ENCODE measurements around the gene MBD3L3. TPM values are rescaled to one million over a fixed set of nuclear protein-coding genes. Genes with fewer than 3 reads are reported as not detected.
A peak's percentile ranks its signal among the peaks of the same experiment; 100 is the strongest.
"Not testable (repeated sequence)": the region's sequence is repeated elsewhere in the genome, so short reads cannot be mapped to it uniquely, and the experiment has no call there.

MBD3L3 gene
- total RNA-seq (2014; rRNA removed; shearing (Covaris generic)): not detected in 2 replicates
- not detected in 2 replicates for polyA plus RNA-seq (2015; cell fraction: cytosol; rRNA removed)
- polyA plus RNA-seq (2015; cell fraction: nucleus; rRNA removed): not detected in 2 replicates

DNA sequence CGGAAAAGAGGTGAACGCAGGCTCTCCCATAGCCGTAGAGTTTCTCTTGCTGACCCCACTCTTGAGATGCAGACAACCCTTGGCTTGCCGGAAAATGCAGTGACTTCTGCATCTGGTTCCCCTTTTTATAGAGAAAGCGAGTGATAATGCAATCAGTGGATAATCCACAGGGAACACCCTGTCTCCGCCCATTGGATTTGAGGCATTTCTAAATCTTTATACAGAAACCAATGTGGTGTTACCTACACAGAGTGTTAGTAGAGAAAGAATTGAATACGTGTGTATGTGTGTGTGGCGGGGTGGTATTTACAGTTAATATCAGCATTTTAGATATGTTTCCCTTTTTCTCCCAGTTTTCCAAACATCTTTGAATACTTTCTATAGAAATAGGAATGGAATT, at the start of gene MBD3L3:
TSS of gene MBD3L3 (minus strand) at position 101 of the 400 bp plus-strand sequence. CDS start at position 30, 71 bp downstream.
- DNase-seq (ENCODE audit: low read depth, low spot score); in situ Hi-C loops (cut with HindIII; ENCODE audit: low pct_unique_long_range_greater_than_20kb, low sequenced_read_pairs): not testable (repeated sequence)

DNA sequence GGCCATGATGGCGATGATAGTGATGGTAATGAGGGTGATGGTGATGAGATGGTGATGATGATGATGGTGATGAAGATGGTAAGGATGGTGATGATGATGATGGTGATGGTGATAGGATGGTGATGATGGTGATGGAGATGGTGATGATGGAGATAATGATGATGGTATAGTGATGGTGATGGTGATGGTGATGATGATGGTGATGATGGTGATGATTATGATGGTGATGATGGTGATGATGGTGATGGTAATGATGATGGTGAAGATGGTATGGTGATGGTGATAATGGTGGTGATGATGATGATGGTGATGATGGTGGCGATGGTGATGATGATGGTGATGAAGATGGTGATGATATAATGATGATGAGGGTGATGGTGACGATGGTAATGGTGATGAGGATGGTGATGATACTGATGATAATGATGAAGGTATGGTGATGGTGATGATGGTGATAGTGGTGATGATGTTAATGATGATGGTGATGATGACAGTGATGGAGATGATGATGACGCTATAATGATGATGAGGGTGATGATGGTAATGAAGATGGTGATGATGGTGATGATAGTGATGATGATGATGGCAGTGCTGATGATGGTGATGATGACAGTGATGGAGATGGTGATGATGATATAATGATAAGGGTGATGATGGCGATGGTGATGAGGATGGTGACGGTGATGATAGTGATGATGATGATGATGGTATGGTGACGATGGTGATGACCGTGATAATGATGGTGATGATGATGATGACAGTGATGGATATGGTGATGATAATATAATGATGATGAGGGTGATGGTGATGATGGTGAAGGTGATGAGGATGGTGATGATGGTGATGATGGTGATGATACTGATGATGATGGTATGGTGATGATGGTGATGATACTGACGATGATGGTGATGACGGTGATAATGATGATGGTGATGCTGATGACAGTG, 48.5 kb upstream of the MBD3L3 start:
- in situ Hi-C loops (cut with HindIII; ENCODE audit: low pct_unique_long_range_greater_than_20kb, low sequenced_read_pairs): no loop called here

DNA sequence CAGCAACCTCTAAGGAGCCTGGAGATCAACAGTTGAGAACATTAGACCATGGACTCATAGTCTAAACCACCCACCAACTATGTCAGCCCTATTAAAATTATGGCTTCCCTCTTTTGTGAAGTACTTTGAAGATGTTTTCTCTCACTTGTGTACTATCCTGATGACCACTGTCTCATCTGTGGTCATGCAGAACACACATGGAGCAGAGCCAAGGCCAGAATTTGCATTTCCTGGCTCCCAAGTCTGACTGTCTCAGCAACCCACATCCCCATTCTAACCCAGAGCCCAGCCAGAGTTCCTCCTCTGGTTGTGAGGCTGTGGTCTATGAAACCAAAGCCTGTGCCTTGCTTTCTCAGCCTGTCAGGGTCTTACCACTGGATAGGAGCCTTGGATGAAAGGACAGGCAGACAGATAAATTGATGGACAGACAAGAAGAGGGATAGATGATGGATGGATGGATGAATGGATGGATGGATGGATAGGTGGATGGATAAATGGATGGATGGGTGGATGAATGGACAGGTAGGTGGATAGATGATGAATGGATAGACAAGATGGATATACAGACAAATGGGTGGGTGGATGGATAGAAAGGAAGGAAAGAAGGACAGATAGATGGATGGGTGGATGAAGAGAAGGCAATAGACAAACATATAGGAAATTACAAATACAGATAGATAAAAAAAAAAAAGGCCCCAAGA, 46.4 kb upstream of the MBD3L3 start:
- in situ Hi-C loops (cut with HindIII; ENCODE audit: low pct_unique_long_range_greater_than_20kb, low sequenced_read_pairs): no loop called here
- DNase-seq (ENCODE audit: low read depth, low spot score): no peak

More for the DNA sequence above, 48.5 kb upstream of the MBD3L3 start:
- no peak for DNase-seq (ENCODE audit: low read depth, low spot score)

DNA sequence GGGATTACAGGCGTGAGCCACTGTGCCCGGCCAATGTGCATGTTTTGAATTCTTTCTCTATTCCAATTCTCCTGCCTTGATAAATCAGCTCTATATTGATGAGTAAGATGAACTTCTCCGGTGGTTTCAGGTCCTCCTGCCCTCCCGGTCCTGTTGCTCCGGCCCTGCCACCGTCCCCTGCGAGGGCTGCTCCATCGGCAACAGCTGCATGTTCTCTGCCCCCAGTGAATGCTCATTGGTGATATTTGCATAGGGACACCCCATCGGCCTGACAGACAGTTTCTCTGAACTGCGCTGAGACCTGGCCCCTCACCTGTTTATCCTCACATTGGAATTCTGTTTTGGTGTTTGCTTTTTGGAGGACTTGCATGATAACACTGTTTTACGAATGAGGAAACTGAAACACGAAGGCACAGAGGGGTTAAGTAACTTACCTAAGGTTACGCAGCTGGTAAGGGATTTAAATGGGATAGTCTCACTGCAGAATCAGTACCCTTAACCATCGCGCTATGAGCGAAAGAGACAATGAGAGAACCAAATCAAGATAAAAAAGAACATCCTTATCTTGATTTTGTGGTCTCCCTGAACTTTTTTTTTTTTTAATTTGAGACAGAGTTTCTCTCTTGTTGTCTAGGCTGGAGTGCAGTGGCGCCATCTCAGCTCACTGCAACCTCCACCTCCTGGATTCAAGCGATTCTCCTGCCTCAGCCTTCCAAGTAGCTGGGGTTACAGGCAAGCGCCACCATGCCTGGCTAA, 43.2 kb upstream of the MBD3L3 start:
- no peak for DNase-seq (ENCODE audit: low read depth, low spot score)
- in situ Hi-C loops (cut with HindIII; ENCODE audit: low pct_unique_long_range_greater_than_20kb, low sequenced_read_pairs): no loop called here

DNA sequence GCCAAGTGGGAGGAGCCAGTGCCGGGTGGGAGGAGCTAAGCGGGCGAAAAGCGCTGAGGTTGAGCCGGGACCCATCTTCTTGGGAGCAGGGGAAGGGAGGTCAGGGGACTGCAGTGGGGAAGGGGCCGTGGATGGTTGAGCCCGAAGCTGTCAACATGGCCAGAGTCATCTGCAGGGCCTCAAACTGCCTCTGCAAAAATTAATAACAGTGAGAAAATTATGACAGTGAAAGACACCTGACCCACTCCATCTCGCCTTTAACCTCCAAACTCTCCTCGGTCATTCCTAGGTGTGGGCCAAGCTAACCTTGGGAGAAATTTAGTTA, 41.1 kb upstream of the MBD3L3 start:
- DNase-seq (ENCODE audit: low read depth, low spot score): no peak
- in situ Hi-C loops (cut with HindIII; ENCODE audit: low pct_unique_long_range_greater_than_20kb, low sequenced_read_pairs): no loop called here

DNA sequence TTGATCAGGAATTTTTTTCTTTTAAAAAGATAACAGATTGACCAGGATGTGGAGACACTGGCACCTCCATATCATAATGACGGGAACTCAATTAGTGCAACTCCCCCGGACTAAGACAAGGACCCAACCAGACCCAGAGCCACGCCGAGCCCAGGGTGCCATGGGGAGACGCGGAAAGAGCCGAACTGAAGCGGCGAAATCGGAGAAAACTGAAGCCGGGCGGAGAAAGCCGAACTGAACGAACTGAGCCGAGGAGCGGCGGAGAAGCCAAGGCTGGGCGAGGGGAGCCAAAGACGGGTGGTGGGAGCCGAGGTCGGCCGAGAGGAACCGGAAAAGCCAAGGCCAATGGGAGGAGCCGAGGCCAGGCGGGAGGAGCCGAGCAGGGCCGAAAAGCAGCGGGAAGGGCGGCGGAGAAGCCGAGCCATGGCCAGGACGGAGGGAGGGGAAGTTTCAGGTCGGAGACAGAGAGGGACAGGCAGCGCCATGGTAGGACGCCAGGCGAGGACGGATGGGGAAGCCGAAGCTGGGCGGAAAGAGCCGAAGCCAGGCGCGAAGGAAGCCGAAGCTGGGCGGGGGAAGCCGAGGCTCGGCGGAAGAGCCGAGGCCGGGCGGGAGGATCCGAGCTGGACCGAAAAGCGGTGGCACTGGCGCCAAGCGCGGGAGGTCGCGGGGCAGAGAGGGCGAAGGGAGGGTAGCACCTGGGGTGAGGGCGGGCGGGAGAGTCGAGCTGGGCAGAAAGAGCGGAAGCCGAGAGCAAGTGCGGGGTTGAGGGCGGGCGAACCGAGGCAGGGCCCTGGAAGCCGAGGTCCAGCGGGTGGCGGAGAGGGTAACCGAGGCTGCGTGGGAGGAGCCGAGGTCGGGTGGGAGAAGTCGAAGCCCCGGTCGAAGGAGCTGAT, 40.5 kb upstream of the MBD3L3 start:
- peak; percentile 88 for DNase-seq (ENCODE audit: low read depth, low spot score)
- in situ Hi-C loops (cut with HindIII; ENCODE audit: low pct_unique_long_range_greater_than_20kb, low sequenced_read_pairs): no loop called here

DNA sequence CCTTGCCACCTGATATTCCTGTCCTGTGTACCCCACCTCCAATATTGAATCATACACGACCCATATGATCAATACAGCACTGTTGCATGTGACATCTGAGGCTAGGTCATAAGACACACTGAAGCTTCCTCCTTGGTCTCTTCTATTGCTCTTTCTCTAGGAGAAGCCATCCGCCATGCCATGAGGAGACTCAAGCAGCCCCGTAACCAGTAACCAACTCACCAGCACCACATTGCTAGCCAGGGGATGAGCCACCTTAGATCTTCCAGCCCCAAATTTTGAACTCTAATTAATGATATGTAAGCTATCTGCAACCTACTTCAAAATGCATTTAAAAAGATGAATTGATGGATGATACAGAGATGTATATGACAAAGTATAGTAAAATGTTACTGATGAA, 39.6 kb upstream of the MBD3L3 start:
- DNase-seq (ENCODE audit: low read depth, low spot score): no peak
- in situ Hi-C loops (cut with HindIII; ENCODE audit: low pct_unique_long_range_greater_than_20kb, low sequenced_read_pairs): no loop called here

DNA sequence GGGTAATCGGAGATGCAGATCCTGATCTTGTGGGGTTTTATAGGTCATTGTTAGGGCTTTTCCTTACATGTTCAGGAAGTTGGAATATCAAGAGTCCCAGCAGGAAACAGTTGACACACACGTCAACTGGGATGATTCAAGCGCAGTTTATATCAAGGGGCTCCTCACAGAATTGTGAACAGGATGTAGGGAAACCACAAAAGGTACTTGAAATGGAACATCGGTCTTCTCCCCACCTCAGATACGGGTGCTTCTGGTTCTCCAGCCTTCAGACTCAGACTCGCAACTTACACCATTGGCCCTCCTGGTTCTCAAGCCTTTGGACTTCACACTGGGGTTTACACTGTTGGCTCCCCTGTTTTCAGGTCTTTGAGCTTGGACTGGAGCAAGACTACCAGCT, 30.5 kb upstream of the MBD3L3 start:
- in situ Hi-C loops (cut with HindIII; ENCODE audit: low pct_unique_long_range_greater_than_20kb, low sequenced_read_pairs): no loop called here

DNA sequence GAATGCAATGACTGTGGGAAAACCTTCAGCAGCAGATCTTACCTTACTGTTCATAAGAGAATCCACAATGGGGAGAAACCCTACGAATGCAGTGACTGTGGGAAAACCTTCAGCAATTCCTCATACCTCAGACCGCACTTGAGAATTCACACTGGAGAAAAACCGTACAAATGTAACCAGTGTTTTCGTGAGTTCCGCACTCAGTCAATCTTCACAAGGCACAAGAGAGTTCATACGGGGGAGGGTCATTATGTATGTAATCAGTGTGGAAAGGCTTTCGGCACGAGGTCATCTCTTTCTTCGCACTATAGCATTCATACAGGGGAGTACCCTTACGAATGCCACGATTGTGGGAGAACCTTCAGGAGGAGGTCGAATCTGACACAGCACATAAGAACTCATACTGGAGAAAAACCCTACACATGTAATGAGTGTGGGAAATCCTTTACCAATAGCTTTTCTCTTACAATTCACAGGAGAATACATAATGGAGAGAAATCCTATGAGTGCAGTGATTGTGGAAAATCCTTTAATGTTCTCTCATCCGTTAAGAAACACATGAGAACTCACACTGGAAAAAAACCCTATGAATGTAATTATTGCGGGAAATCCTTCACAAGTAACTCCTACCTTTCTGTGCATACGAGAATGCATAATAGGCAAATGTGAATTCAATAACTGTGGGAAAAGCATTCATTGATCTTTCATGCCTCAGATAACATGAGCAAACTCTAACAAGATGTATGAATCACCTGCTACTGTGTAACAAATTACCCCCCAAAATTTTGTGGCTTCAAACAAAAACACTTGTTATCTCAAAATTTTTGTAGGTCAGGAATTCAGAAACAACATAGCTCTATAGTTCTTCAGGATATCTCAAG, 24.8 kb upstream of the MBD3L3 start:
- in situ Hi-C loops (cut with HindIII; ENCODE audit: low pct_unique_long_range_greater_than_20kb, low sequenced_read_pairs): no loop called here
- DNase-seq (ENCODE audit: low read depth, low spot score): peak; percentile 10

More for the DNA sequence above, 30.5 kb upstream of the MBD3L3 start:
- DNase-seq (ENCODE audit: low read depth, low spot score): no peak

DNA sequence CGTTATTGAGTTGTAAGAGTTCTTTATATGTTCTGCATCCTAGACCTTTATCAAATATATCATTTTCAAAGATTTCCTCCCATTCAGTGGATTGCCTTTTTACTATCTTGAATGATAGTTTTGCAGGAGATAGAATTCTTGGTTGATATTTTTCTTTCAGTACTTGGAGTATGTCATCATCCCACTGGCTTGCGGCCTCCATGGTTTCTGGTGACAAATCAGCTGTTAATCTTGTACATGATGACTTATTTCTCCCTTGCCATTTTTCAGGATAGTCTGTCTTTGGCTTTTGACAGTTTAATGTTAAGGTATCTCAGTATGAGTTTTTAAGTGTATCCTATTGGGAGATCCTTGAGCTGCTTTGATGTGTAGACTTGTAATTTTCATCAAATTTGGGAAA, 19.5 kb upstream of the MBD3L3 start:
- in situ Hi-C loops (cut with HindIII; ENCODE audit: low pct_unique_long_range_greater_than_20kb, low sequenced_read_pairs): no loop called here
- no peak for DNase-seq (ENCODE audit: low read depth, low spot score)

DNA sequence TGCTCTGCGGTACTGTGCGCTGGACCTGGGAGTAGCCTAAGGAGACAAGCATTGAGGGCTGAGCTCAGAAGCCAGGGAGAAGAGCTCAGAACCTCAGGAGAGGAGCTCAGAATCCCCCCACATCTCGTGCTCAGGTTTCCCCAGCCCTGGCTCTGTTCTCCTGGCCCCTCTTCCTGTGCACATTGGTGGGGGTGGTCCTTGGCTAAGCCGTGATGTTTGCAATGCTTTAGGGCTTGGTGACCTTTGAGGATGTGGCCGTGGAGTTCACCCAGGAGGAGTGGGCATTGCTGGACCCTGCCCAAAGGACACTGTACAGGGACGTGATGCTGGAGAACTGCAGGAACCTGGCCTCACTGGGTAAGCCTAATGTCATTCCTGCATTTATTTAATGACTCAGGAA, 17.7 kb upstream of the MBD3L3 start:
- no peak for DNase-seq (ENCODE audit: low read depth, low spot score)
- in situ Hi-C loops (cut with HindIII; ENCODE audit: low pct_unique_long_range_greater_than_20kb, low sequenced_read_pairs): no loop called here

DNA sequence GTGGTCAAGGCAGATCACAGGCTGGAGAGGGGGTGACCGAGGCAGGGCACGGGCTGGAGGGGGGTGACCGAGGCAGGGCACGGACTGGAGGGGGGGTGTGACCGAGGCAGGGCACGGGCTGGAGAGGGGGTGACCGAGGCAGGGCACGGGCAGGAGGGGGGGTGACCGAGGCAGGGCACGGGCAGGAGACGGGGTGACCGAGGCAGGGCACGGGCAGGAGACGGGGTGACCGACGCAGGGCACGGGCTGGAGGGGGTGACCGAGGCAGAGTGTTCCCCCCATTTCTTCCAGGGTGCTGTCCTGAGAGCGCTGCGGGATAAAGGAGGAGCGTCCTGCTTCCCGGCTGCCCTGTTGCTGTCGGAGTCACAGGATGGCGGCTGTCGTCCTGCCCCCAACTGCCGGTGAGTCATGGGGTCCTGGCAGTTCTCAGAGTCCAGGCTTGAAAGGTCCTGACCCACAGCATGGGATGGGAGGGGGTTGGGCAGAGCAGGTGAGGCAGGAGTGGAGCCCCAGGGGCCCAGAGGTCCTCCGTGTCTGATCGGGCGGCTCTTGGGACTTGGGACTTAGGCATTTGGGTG, 16.3 kb upstream of the MBD3L3 start:
- DNase-seq (ENCODE audit: low read depth, low spot score): no peak
- in situ Hi-C loops (cut with HindIII; ENCODE audit: low pct_unique_long_range_greater_than_20kb, low sequenced_read_pairs): no loop called here

DNA sequence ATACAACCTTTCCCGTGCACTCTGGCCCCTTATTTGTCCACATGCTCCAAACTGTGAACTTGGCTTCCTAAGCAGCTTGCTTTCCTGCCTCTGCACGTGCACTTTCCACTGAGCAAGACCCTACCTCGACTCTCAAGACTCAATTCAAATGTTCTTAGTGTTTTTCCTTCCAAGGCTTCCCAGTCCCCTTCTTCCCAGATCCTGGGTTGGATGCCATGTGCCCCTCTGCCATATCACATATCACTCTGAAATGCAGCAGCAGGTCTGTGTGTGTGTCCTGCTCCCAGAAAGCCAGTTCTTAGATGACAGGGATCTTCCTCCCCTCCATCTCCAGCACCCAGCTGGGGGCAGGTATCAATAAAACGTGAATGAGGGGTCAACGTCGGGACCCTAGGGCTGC, 14.1 kb upstream of the MBD3L3 start:
- no peak for DNase-seq (ENCODE audit: low read depth, low spot score)
- in situ Hi-C loops (cut with HindIII; ENCODE audit: low pct_unique_long_range_greater_than_20kb, low sequenced_read_pairs): no loop called here

DNA sequence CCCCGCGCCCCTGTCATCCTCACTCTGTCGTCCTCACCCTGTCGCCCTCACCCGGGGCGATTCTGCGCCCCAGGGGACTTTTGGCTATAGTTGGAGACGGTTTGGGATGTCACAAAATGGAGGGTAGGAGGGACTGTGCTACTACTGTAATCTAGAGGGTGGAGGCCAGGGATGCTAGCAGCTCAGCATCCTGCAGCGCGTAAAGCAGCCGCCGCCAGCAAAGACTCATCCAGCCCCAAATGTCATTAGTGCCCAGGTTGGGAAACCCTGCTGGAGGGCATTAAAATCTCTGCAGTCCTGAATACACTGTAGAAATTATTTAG, 11.4 kb upstream of the MBD3L3 start:
- DNase-seq (ENCODE audit: low read depth, low spot score): no peak
- in situ Hi-C loops (cut with HindIII; ENCODE audit: low pct_unique_long_range_greater_than_20kb, low sequenced_read_pairs): no loop called here

DNA sequence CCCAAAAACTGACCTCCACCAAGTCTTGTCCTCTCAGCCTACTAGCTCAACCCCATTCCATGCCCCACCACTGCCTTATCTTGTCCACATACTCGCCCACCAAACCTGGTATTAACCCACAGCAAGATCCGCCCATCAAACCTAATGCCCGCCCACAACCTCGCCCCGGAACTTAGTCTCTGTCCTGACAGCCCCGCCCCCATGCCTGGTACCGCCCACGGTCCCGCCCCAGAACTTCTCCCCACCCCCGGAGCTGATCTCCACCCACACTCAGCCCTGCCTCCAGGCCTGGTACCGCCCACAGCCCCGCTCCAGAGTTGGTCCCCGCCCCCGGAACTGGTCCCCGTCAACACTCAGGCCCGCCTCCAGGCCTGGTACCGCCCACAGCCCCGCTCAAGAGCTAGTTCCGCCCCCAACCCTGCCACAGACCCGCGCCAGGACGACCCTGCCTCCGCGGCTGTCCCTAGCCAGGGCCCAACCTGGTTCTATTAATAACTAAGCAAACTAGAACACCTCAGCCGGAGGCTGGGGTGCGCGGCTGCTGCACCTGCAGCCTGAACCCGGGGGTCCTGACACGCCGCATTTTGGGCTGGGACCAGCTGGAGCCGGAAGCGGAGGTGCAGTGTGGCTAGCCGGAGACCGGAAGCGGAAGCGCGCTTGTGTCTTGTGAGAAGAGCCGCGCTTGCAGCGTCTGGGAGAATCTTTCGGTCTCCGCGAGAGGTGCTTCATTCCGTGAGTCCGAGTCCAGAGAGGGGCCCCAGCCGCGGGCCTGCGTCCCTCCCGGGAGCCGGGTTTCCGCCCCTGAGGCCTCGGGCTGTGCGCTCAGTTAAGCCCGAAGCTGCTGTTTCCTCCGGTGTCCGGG, 10.8 kb upstream of the MBD3L3 start, which contains the start of gene ZNF557:
TSS of gene ZNF557 (plus strand) at position 662 of the 862 bp plus-strand sequence. CDS start 5,372 bp downstream, outside the sequence.
- in situ Hi-C loops (cut with HindIII; ENCODE audit: low pct_unique_long_range_greater_than_20kb, low sequenced_read_pairs): no loop called here
- peak; percentile 95 for DNase-seq (ENCODE audit: low read depth, low spot score)
